ENCODE data around the gene KIAA0232. TPM values are rescaled to one million over a fixed set of nuclear protein-coding genes. Genes with fewer than 3 reads are reported as not detected.

Gene KIAA0232
- total RNA-seq, 4 donors from 2014 or later = 19.8 to 73.6 (median 49.5) TPM

DNA sequence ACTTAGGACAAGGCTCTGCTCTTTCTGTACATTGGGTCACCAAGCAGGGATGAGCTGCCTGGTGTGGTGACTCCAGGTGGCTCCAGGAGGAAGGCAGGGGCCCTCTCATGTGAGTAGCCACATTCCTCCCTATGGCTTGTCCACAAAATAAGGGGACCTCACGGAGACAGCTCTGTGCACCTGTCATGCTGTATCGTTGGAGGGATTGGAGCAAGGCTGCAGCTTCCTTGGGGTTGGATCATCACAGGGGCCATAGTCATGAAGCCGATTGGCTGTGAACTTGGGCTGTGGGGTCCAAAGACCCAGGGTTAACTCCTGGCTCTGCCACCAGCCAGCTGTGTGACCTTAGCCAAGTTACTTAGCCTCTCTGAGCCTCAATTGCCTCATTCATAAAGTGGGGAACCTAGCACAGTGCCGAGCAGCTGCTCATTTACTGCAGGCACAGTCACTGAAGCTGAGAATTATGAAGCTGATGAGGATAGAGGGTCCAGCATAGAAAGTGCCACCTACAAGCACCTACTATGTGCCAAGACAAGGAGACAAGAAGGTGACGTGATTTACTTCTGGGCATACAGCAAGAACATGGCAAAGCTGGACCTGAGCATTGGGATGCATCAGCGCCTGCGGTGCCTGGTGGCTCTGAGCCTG, 11.8 kb upstream of the KIAA0232 start:
- Histone ChIP-seq H3K4me1 (peaks cover 0 to 73% (median 10%) of the 10 kb centered on the region in 4 donors), H3K27ac (peak overlapping the region in 2 of 4 donors; percentile 84 to 88), H3K36me3 (no peaks in the 10 kb centered on the region), H3K27me3 (no peaks in the 10 kb centered on the region), H3K9me3 (no peaks in the 10 kb centered on the region), H3K4me3 (no peak overlapping the region)
- TF ChIP-seq POLR2A (IDR thresholded peaks at IDR 0.05) = no peak
- peak in 2 of 3 donors; percentile 38 to 46 for DNase-seq

DNA sequence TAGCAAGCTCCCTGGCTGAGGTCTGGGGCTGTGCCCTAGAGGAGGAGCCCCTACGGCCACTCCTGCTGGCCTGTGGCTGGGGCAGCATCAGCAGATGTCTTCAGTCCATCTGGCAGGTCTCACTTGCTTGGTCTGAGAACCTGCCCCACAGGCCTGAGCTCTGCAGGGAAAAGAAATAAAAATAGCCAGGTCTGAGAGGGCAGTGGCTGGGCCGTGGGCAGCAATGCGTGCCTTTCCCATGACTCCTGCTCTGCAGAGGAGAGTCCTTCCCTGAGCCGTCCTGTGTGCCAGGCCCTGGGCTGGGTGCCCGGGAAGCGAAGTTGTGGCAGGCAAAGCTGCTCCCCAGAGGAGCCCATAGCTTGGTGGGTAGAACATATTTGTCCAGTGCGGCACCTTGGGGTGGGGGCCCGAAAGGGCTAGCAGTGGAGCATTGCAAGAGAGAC, 11.3 kb upstream of the KIAA0232 start:
- Histone ChIP-seq H3K9me3 (no peaks in the 10 kb centered on the region), H3K36me3 (no peaks in the 10 kb centered on the region), H3K4me3 (no peak overlapping the region), H3K27me3 (no peaks in the 10 kb centered on the region), H3K4me1 (peaks cover 0 to 69% (median 10%) of the 10 kb centered on the region in 4 donors), H3K27ac (no peak overlapping the region)
- TF ChIP-seq, protein P1, sequence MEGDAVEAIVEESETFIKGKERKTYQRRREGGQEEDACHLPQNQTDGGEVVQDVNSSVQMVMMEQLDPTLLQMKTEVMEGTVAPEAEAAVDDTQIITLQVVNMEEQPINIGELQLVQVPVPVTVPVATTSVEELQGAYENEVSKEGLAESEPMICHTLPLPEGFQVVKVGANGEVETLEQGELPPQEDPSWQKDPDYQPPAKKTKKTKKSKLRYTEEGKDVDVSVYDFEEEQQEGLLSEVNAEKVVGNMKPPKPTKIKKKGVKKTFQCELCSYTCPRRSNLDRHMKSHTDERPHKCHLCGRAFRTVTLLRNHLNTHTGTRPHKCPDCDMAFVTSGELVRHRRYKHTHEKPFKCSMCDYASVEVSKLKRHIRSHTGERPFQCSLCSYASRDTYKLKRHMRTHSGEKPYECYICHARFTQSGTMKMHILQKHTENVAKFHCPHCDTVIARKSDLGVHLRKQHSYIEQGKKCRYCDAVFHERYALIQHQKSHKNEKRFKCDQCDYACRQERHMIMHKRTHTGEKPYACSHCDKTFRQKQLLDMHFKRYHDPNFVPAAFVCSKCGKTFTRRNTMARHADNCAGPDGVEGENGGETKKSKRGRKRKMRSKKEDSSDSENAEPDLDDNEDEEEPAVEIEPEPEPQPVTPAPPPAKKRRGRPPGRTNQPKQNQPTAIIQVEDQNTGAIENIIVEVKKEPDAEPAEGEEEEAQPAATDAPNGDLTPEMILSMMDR (IDR thresholded peaks at IDR 0.05) = no peak
- no peak for TF ChIP-seq POLR2A (IDR thresholded peaks at IDR 0.05)
- peak in 2 of 3 donors; percentile 39 to 44 for DNase-seq

DNA sequence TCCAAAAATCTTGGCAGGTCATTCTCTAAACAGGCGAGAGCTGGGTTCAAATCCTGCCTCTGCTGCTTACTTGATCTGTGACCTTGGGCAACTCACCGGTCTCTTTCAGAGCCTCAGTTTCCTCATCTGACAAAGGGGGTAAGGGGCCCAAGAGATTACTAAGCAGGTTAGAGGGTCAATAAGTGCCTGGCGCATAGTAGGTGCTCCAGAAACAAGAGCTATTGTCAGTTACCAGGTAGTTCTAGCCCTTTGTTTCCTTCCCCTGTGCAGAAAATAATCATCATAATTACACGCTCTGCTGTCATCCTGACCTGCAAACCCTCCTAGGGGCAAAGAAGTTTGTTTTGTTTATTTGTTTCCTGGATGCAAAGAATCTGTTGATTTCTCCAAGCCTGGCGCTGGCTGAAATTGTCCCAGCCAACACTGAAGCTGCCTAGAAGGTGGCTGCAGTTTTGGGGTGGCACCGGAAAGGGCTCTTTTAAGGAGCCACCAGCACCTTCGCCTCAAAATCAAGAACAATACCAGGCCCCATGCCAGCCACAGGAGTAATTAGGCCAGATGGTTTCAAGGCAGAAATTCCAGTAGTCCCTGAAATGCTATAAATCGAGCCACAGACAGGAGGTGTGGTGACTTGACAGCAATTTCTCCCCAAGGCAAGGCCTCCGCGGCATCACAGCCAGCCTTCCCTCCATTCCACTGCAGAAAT, 10.2 kb upstream of the KIAA0232 start:
- DNase-seq = peak in 1 of 3 donors; percentile 51
- Histone ChIP-seq H3K27ac (peak overlapping the region in 2 of 4 donors; percentile 49 to 74), H3K9me3 (no peaks in the 10 kb centered on the region), H3K4me3 (no peak overlapping the region), H3K4me1 (peaks cover 0 to 59% (median 10%) of the 10 kb centered on the region in 4 donors), H3K27me3 (no peaks in the 10 kb centered on the region), H3K36me3 (no peaks in the 10 kb centered on the region)
- TF ChIP-seq, protein P1 (IDR thresholded peaks at IDR 0.05) = peak in 1 of 6 experiments; percentile 34
- no peak for TF ChIP-seq POLR2A (IDR thresholded peaks at IDR 0.05)

DNA sequence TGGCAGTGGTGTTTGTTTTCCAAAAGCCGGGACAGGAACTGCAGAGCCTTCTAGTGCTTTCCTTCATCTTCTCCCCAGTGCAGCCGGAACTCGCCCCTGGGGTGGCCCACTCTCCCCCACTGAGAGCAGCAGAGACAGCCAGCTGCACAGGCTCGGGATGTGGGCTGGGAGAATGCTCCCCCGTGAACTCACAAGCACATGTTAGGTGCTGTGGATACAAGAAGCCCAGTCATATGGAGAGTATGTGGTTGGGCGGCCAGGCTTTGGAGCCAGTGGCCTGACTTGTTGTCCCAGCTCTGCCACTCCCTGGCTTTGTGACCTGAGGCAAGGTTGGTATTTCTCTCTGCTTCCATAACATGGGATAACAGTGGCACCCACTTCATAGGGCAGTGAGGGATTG, 9.4 kb upstream of the KIAA0232 start:
- Histone ChIP-seq H3K27me3 (no peaks in the 10 kb centered on the region), H3K4me3 (no peak overlapping the region), H3K36me3 (no peaks in the 10 kb centered on the region), H3K4me1 (peaks cover 0 to 54% (median 10%) of the 10 kb centered on the region in 4 donors), H3K27ac (peak overlapping the region in 2 of 4 donors; percentile 49 to 74), H3K9me3 (no peaks in the 10 kb centered on the region)
- TF ChIP-seq, protein P1 (IDR thresholded peaks at IDR 0.05) = no peak
- no peak for TF ChIP-seq POLR2A (IDR thresholded peaks at IDR 0.05)
- DNase-seq = peak in 1 of 3 donors; percentile 46

DNA sequence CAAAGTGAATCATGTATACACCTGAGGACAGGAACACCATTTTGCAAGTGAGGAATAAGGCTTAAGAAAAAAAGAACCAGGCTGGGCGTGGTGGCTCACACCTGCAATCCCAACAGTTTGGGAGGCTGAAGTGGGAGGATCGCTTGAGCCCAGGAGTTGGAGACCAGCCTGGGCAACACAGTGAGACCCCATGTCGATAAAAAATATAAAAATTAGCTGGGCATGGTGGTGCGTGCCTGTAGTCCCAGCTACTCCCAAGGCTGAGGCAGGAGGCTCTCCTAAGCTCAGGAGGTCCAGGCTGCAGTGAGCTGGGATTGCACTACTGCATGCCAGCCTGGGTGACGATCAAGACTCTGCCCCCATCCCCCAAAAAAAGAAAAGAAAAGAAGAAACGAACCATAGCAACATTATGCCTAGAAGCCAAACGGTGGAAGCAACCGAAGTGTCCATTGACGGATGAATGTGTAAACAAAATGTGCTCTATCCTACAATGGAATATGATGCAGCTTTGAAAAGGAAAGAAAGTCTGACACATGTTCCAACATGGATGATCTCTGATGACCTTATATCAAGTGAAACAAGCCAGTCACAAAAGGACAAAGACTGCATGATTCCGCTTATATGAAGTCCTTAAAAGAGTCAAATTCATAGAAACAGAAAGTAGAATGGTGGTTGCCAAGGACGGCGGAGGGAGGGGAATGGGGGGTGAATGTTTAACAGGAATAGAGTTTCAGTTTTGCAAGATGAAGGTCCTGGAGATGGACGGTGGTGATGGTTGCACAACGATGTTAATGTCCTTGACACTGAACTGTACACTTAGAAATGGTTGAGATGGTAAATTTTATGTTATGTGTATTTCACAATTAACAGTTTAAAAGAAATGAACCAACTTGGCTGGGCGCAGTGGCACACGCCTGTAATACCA, 8.6 kb upstream of the KIAA0232 start:
- peak in 1 of 3 donors; percentile 63 for DNase-seq
- H3K27ac ChIP-seq = peak overlapping the region in 2 of 4 donors; percentile 49 to 74

More for the DNA sequence above, 8.6 kb upstream of the KIAA0232 start:
- peaks cover 0 to 46% (median 7%) of the 10 kb centered on the region in 4 donors for H3K4me1 ChIP-seq
- TF ChIP-seq POLR2A (IDR thresholded peaks at IDR 0.05) = no peak
- TF ChIP-seq, protein P1 (IDR thresholded peaks at IDR 0.05) = no peak
- H3K36me3 ChIP-seq = no peaks in the 10 kb centered on the region
- no peak overlapping the region for H3K4me3 ChIP-seq
- no peaks in the 10 kb centered on the region for H3K27me3 ChIP-seq
- no peaks in the 10 kb centered on the region for H3K9me3 ChIP-seq
